ENCODE results near the gene VWA7. TPM values are rescaled to one million over a fixed set of nuclear protein-coding genes. Genes with fewer than 3 reads are reported as not detected.

The VWA7 gene
- total and polyA plus RNA-seq, 5 experiments from 2014 or later = 0.34 to 0.52 (median 0.47) TPM; not detected in 2

GRCh38 chr6:31737991-31738979, 38.8 kb downstream of the VWA7 start:
- Mint-ChIP-seq H3K36me3 (peaks cover 0 to 8% (median 1%) of the 10 kb centered on the region in 3 donors), H3K9me3 (no peaks in the 10 kb centered on the region)

GRCh38 chr6:31737315-31737990, 39.7 kb downstream of the VWA7 start:
- DNase-seq (no peak), ATAC-seq (no peak)
- H3K36me3 Mint-ChIP-seq = peaks cover 0 to 13% (median 1%) of the 10 kb centered on the region in 3 donors
- peak overlapping the region; percentile 43 to 97 (median 86) for H3K27ac Mint-ChIP-seq
- H3K27me3 Mint-ChIP-seq = no peaks in the 10 kb centered on the region
- POLR2A ChIA-PET = interaction anchor here (0.5 to 3.9 kb wide), 18 partner anchors 8 to 468 kb away, joined by 3 to 24 read pairs (median 4); partner anchors contain the start of genes ABHD16A, DDAH2, LSM2 and VARS1
- no peaks in the 10 kb centered on the region for H3K9me3 Mint-ChIP-seq
- peak overlapping the region; percentile 89 to 99 (median 98) for H3K4me3 Mint-ChIP-seq
- peaks cover 53 to 81% (median 76%) of the 10 kb centered on the region in 4 donors for H3K4me1 Mint-ChIP-seq

More at GRCh38 chr6:31737991-31738979, 38.8 kb downstream of the VWA7 start:
- Mint-ChIP-seq H3K4me1 (peaks cover 57 to 78% (median 73%) of the 10 kb centered on the region in 4 donors), H3K27ac (peak overlapping the region; percentile 43 to 97 (median 86)), H3K27me3 (no peaks in the 10 kb centered on the region), H3K4me3 (peak overlapping the region; percentile 89 to 99 (median 98))
- DNase-seq (peak in 9 of 10 donors; percentile 52 to 80 (median 71)), ATAC-seq (peak; percentile 35 to 49)
- POLR2A ChIA-PET = interaction anchor here (0.6 to 3.9 kb wide), 17 partner anchors 9 to 240 kb away, joined by 3 to 24 read pairs (median 4); partner anchors contain the start of genes ABHD16A, DDAH2, LSM2 and VARS1

GRCh38 chr6:31736768-31737314, 40.3 kb downstream of the VWA7 start:
- POLR2A ChIA-PET = interaction anchor here (0.5 to 3.9 kb wide), 9 partner anchors 8 to 468 kb away, joined by 3 to 24 read pairs (median 3); partner anchors contain the start of genes DDAH2, LSM2 and VARS1
- Mint-ChIP-seq H3K4me1 (peaks cover 53 to 86% (median 77%) of the 10 kb centered on the region in 4 donors), H3K36me3 (peaks cover 0 to 19% (median 6%) of the 10 kb centered on the region in 3 donors), H3K27me3 (no peaks in the 10 kb centered on the region), H3K27ac (peak overlapping the region; percentile 71 to 97 (median 90)), H3K9me3 (no peaks in the 10 kb centered on the region), H3K4me3 (peak overlapping the region; percentile 89 to 99 (median 98))
- DNase-seq = no peak
- ATAC-seq = no peak

GRCh38 chr6:31736021-31736767, 40.9 kb downstream of the VWA7 start, which contains the start of gene CLIC1:
CLIC1 (minus strand) TSS chr6:31736530; CDS start chr6:31736300, 230 bp downstream.
- Mint-ChIP-seq H3K27me3 (no peaks in the 10 kb centered on the region), H3K27ac (peak within 1 kb of the TSS; percentile 83 to 97 (median 91)), H3K9me3 (no peaks in the 10 kb centered on the region), H3K4me1 (peaks cover 53 to 84% (median 77%) of the 10 kb centered on the region in 4 donors), H3K4me3 (peak within 1 kb of the TSS; percentile 89 to 99 (median 98)), H3K36me3 (peaks cover 0 to 26% (median 6%) of the 10 kb centered on the region in 3 donors)
- peak in 8 of 10 donors; percentile 35 to 76 (median 53) for DNase-seq
- peak; percentile 2 to 16 for ATAC-seq
- POLR2A ChIA-PET = interaction anchor here (1.0 to 2.1 kb wide), 7 partner anchors 59 to 95 kb away, joined by 3 to 9 read pairs (median 4); partner anchors contain the start of genes HSPA1A, HSPA1L, LSM2 and VARS1

GRCh38 chr6:31734821-31735406, 42.2 kb downstream of the VWA7 start:
- Mint-ChIP-seq H3K9me3 (no peaks in the 10 kb centered on the region), H3K27ac (peak overlapping the region; percentile 75 to 97 (median 90)), H3K4me3 (peak overlapping the region; percentile 89 to 99 (median 98)), H3K4me1 (peaks cover 53 to 80% (median 77%) of the 10 kb centered on the region in 4 donors), H3K36me3 (peaks cover 0 to 30% (median 6%) of the 10 kb centered on the region in 3 donors), H3K27me3 (no peaks in the 10 kb centered on the region)
- POLR2A ChIA-PET = interaction anchor here (0.6 to 1.5 kb wide), 6 partner anchors 12 to 80 kb away, joined by 3 to 7 read pairs (median 4); partner anchors contain the start of genes HSPA1A, HSPA1L, LSM2 and MPIG6B
- DNase-seq = peak in 4 of 10 donors; percentile 23 to 55 (median 36)
- peak in 1 of 2 donors; percentile 0 for ATAC-seq

- ATAC-seq = peak in 1 of 2 donors; percentile 8
- H3K36me3 Mint-ChIP-seq = peaks cover 0 to 30% (median 6%) of the 10 kb centered on the region in 3 donors
- peaks cover 49 to 80% (median 73%) of the 10 kb centered on the region in 4 donors for H3K4me1 Mint-ChIP-seq
- no peaks in the 10 kb centered on the region for H3K9me3 Mint-ChIP-seq
- peak overlapping the region; percentile 89 to 99 (median 98) for H3K4me3 Mint-ChIP-seq
- H3K27me3 Mint-ChIP-seq = no peaks in the 10 kb centered on the region
- peak overlapping the region; percentile 47 to 97 (median 86) for H3K27ac Mint-ChIP-seq
- DNase-seq = no peak
- POLR2A ChIA-PET = interaction anchor here (1.5 kb wide), 1 partner anchor 11 kb away, joined by 3 read pairs; the partner anchor contains the start of gene MPIG6B
Measured at GRCh38 chr6:31734247-31734820, 42.8 kb downstream of the VWA7 start.

GRCh38 chr6:31733734-31734133, 43.4 kb downstream of the VWA7 start:
- Mint-ChIP-seq H3K9me3 (no peaks in the 10 kb centered on the region), H3K4me3 (peak overlapping the region in 8 of 10 donors; percentile 89 to 98 (median 98)), H3K36me3 (peaks cover 0 to 30% (median 6%) of the 10 kb centered on the region in 3 donors), H3K4me1 (peaks cover 46 to 80% (median 73%) of the 10 kb centered on the region in 4 donors), H3K27ac (peak overlapping the region in 6 of 10 donors; percentile 40 to 84 (median 76)), H3K27me3 (no peaks in the 10 kb centered on the region)
- POLR2A ChIA-PET = interaction anchor here (1.5 kb wide), 1 partner anchor 11 kb away, joined by 3 read pairs; the partner anchor contains the start of gene MPIG6B
- no peak for DNase-seq
- no peak for ATAC-seq

- POLR2A ChIA-PET = interaction anchor here (1.3 to 1.6 kb wide), 2 partner anchors 74 to 95 kb away, joined by 3 to 5 read pairs; partner anchors contain the start of genes HSPA1B and LSM2
- Mint-ChIP-seq H3K4me3 (peak overlapping the region in 3 of 10 donors; percentile 6 to 50 (median 45)), H3K9me3 (no peaks in the 10 kb centered on the region), H3K4me1 (peaks cover 34 to 77% (median 69%) of the 10 kb centered on the region in 4 donors), H3K36me3 (peaks cover 0 to 30% (median 6%) of the 10 kb centered on the region in 3 donors), H3K27me3 (no peaks in the 10 kb centered on the region), H3K27ac (peak overlapping the region in 4 of 10 donors; percentile 33 to 62 (median 46))
- ATAC-seq = no peak
- DNase-seq = no peak
Measured at GRCh38 chr6:31732029-31732428, 45.1 kb downstream of the VWA7 start.

- ATAC-seq (no peak), DNase-seq (no peak)
- Mint-ChIP-seq H3K9me3 (no peaks in the 10 kb centered on the region), H3K4me1 (peaks cover 31 to 77% (median 71%) of the 10 kb centered on the region in 4 donors), H3K36me3 (peaks cover 0 to 30% (median 6%) of the 10 kb centered on the region in 3 donors), H3K27ac (peak overlapping the region in 9 of 10 donors; percentile 44 to 92 (median 89)), H3K27me3 (no peaks in the 10 kb centered on the region), H3K4me3 (peak overlapping the region; percentile 94 to 98 (median 97))
- POLR2A ChIA-PET = interaction anchor here (0.5 to 4.3 kb wide), 12 partner anchors 8 to 235 kb away, joined by 3 to 24 read pairs (median 6); partner anchors contain the start of genes ABHD16A, BAG6, HSPA1A and HSPA1B
Measured at GRCh38 chr6:31730631-31731086, 46.5 kb downstream of the VWA7 start.
